ENCODE results near the gene SURF1.

GRCh38 chr9:133341369-133342068 lies 14.8 kb downstream of the SURF1 start:
- TF ChIP-seq CTCF (IDR thresholded peaks at IDR 0.05; ENCODE audit: low read length) (no peak), EZH2 (IDR thresholded peaks at IDR 0.05; ENCODE audit: borderline replicate concordance, low read length) (no peak)

Data from OCI-LY1 (cell line).